A549 treated with RU486 at 1 μM for 4 hours (cell line): ENCODE measurements around the gene MLEC. TPM values are rescaled to one million over a fixed set of nuclear protein-coding genes. Genes with fewer than 3 reads are reported as not detected.

Source experiments
- total RNA-seq: library from RNA; stranded (reverse); fragments of 200-300 nt; extraction: Qiagen RNA extraction; gene quantifications from 5 replicates; pipeline ENCODE4 v1.2.3, GENCODE V29; 2022; ENCODE audit warnings: low read depth

Gene MLEC, protein sequence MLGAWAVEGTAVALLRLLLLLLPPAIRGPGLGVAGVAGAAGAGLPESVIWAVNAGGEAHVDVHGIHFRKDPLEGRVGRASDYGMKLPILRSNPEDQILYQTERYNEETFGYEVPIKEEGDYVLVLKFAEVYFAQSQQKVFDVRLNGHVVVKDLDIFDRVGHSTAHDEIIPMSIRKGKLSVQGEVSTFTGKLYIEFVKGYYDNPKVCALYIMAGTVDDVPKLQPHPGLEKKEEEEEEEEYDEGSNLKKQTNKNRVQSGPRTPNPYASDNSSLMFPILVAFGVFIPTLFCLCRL
- total RNA-seq = 70.0 to 100 TPM (median 96.2 TPM) in 5 replicates

DNA sequence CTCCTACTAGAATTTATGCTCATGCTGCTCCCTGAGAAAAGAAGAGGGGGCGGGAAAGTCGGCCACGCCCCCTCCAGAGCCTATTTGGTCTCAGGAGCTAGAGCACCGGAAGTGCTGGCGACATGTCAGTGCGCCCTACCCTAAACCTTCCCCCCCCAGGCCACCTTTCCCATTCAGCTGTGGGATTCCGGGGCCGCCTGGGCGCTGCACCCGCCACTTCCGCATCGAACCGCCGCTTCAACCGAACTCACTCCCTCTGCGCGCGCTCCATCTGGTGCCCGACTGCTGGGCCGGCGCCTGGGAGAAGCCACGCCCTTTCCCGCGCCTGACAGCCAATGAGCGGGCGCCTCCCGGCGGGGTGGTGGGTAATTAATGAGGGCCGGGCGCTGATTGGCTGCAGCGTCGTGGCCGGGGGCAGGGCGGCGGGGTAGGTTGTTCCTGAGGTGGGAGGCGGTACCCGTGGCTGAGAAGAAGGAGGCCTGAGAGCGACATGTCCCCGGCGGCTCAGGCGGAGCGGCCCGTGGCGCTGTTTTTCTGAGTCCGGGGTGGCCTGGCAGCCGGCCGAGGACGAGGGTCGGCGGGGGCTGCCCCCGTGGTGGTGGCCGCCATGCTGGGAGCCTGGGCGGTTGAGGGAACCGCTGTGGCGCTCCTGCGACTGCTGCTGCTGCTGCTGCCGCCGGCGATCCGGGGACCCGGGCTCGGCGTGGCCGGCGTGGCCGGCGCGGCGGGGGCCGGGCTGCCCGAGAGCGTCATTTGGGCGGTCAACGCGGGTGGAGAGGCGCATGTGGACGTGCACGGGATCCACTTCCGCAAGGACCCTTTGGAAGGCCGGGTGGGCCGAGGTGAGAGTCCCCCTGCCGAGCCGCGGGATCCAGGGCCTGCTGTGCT, at the start of gene MLEC:
MLEC (plus strand) TSS at position 460 of the 888 bp plus-strand sequence; CDS start at position 608, 148 bp downstream.

DNA sequence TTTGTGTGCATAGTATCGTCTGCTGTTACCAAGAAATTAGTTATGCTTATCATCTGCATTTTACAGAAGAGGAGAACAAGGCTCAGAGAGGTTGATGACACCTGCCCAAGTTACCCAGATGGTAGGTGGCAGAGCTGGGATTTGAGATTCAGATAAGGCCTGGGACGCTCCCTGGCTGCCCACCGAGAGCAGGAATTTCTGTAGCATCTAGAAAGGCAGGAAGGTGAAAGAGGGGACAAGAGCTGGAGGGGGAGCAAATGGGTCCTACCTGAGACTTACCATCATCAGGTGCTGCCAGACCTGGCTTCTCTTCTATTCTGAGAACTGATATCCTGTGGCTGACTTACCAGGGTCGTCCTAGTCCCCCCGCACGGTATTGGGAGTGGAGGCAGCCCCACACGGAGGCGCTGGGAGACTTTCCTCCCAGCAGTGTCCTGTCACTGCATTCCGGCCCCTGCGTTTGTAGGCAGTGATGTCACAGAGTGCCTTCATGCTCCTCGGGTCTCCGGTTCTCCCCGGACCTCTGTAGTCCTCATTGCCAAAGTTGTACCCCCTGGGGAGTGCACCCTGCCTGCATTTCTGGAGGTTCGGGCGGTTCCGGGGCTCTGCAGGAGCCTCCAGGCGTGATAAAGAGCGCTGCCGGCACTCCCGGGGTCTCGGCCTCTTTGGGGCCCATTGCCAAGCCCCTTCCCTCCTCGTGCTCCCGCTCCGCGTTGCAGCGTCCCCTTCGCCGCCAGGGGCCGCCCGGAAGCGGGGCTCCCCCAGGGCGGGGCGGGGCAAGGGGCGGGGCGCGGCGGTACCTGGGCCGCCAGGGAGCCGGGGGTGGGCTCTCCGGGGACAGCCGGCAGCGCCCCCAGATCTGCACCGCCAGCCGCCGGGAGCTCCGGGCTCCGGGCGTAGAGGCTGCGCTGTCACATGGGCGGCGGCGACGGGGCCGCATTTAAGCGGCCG, 46.9 kb upstream of the MLEC start, which contains the start of gene CABP1:
CABP1 (plus strand) TSS at position 856 of the 951 bp plus-strand sequence; CDS start at position 916, 60 bp downstream.

DNA sequence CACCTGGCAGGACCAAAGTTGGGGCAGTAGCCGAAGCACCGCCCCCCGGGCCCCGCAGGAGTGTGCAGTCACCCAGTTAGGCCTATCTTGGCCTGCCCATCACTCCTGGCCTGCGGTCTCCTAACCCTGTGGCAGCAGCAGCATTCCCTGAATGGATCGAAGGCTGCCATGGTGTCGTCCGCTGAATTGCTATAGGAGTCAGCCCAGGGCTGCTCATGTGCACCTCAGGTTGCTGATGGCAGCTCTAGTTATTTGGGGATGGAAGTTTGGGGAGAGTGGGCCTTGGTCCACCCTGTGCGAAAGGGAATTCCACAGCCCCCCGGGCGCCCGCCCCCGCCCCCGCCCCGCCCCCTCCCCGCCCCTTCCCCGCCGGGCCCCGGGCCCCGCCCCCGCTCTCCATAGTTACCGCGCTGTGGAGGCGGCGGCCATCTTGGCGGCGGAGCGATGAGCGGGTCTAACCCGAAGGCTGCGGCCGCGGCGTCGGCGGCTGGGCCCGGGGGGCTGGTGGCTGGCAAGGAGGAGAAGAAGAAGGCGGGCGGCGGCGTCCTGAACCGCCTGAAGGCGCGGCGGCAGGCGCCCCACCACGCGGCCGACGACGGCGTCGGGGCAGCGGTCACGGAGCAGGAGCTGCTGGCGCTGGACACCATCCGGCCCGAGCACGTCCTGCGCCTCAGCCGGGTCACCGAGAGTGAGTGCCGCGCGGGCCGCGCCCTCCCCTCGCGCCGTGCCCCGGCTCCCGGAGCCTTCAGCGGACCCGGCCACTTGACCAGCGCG, 23.3 kb downstream of the MLEC start, which contains the start of gene UNC119B:
UNC119B (plus strand) TSS at position 428 of the 774 bp plus-strand sequence; CDS start at position 445, 17 bp downstream.

DNA sequence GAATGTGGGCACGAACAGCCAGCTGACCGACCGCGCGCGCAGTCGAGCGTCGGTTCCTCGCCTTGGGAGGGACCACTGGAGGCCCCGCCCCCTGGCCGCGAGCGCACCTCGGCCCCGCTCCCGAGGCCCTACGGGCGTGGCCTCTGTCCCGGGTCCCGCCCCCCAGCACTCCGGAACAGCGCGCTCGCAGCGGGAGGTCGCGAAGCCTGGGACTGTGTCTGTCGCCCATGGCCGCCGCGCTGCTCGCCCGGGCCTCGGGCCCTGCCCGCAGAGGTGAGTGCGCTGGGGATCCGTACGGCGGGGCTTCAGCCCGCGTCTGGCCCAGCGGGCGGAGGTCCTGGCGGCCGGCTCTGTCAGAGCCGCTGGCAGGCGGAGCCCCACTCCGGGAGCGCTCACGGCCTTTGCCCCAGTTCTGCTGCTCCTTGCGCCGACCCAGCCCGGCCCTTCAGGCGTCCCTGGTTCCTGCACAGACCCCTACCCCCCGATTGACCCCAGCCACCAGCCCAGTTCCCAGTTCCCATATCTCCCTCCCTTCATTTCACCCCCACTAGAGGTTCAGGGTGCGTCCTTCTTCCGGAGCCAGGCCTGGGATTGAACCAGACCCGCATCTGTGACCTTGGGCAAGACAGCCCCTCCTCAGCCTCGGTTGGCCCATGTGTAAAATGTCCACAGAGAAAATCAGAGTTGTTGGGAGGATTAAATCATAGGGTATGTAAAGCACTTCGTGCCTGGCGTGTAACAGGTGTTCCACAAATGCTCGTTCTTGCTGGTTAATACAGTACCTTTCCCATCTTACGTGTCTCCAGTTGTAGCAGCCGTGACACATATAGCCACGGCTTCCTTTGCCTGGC, 38.9 kb downstream of the MLEC start, which contains the start of gene ACADS:
ACADS (plus strand) TSS at position 168 of the 851 bp plus-strand sequence; CDS start at position 228, 60 bp downstream.

Other genes starting within 250 kb of the MLEC start
- gene COX6A1, start 249.0 kb upstream of the MLEC start, total RNA-seq = 693 to 941 TPM (median 821 TPM) in 5 replicates
- gene TRIAP1, start 240.8 kb upstream of the MLEC start, total RNA-seq = 68.9 to 80.8 TPM (median 75.7 TPM) in 5 replicates
- 21.4 to 28.1 TPM (median 24.7 TPM) in 5 replicates for gene GATC, start 240.7 kb upstream of the MLEC start, total RNA-seq
- 185 to 248 TPM (median 226 TPM) in 5 replicates for gene SRSF9, start 217.4 kb upstream of the MLEC start, total RNA-seq
- gene DYNLL1, start 191.0 kb upstream of the MLEC start, total RNA-seq = 587 to 709 TPM (median 639 TPM) in 5 replicates
- gene COQ5, start 158.0 kb upstream of the MLEC start, total RNA-seq = 26.4 to 31.3 TPM (median 27.1 TPM) in 5 replicates
- gene RNF10, start 152.8 kb upstream of the MLEC start, total RNA-seq = 101 to 111 TPM (median 104 TPM) in 5 replicates
- gene POP5, start 105.7 kb upstream of the MLEC start, total RNA-seq = 49.2 to 60.3 TPM (median 54.4 TPM) in 5 replicates
- 0.15 to 0.23 TPM (median 0.21 TPM) in 3 of 5 replicates, not detected in the others for gene CABP1, start 46.5 kb upstream of the MLEC start, total RNA-seq
- gene UNC119B, start 23.3 kb downstream of the MLEC start, total RNA-seq = 21.9 to 30.7 TPM (median 26.6 TPM) in 5 replicates
- gene ACADS, start 38.7 kb downstream of the MLEC start, total RNA-seq = 8.2 to 12.9 TPM (median 10.9 TPM) in 5 replicates
- gene SPPL3, start 217.2 kb downstream of the MLEC start, total RNA-seq = 34.8 to 53.5 TPM (median 48.4 TPM) in 5 replicates